Measurements from ENCODE around the gene TRIM58.

The TRIM58 gene, protein sequence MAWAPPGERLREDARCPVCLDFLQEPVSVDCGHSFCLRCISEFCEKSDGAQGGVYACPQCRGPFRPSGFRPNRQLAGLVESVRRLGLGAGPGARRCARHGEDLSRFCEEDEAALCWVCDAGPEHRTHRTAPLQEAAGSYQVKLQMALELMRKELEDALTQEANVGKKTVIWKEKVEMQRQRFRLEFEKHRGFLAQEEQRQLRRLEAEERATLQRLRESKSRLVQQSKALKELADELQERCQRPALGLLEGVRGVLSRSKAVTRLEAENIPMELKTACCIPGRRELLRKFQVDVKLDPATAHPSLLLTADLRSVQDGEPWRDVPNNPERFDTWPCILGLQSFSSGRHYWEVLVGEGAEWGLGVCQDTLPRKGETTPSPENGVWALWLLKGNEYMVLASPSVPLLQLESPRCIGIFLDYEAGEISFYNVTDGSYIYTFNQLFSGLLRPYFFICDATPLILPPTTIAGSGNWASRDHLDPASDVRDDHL
- 0 to 0.76 (median 0.08) reads per million in 4 donors for total RNA-seq

DNA sequence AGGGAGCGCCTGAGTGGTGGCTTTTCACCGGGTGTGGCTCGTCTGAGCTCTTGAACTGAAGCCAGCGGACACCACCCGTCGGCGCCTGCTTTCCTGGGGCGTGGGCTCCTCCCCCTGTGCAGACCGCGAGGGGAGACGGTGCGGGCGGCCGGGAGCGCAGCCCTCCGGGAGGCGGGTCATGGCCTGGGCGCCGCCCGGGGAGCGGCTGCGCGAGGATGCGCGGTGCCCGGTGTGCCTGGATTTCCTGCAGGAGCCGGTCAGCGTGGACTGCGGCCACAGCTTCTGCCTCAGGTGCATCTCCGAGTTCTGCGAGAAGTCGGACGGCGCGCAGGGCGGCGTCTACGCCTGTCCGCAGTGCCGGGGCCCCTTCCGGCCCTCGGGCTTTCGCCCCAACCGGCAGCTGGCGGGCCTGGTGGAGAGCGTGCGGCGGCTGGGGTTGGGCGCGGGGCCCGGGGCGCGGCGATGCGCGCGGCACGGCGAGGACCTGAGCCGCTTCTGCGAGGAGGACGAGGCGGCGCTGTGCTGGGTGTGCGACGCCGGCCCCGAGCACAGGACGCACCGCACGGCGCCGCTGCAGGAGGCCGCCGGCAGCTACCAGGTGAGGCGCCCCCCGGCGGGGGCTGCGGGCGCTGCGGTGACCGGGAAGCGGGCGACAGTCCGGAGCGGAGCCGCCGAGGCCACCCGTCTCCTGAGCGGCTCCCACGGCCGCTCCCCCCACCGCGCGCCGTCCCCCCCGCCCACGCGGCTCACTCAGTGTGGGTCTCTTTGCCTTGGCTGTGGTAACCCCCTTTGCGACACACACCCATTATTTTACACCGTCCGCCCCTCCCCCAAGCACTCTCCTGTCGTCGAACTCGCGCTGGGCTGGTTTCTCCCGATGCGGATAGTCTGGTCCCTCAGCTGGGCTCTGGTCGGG is at the start of gene TRIM58:
Gene TRIM58, plus strand, starts transcription at position 119 of the 916 bp plus-strand sequence. Its CDS starts 60 bp downstream, at position 179.
- DNase-seq: peak in 2 of 5 donors; percentile 1 to 8

DNA sequence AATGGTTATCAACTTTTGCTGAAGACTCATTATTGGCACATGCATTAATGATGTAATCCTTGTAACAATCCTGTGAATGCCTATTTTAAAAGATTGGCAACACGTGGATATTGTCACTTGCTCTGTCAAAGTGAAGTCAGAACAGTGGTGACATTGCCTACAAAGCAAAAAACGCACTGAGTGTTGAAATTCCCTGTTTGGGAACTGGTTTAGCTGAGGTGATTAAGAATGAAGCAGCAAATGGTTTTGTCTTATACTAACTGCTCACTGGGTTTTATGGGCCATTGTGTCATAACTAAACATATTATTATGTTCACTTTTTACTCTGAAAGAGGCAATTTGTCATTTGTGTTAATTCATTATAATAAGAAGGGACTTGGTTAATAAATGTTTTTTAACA is 44.4 kb upstream of the TRIM58 start:
- no peak for DNase-seq

DNA sequence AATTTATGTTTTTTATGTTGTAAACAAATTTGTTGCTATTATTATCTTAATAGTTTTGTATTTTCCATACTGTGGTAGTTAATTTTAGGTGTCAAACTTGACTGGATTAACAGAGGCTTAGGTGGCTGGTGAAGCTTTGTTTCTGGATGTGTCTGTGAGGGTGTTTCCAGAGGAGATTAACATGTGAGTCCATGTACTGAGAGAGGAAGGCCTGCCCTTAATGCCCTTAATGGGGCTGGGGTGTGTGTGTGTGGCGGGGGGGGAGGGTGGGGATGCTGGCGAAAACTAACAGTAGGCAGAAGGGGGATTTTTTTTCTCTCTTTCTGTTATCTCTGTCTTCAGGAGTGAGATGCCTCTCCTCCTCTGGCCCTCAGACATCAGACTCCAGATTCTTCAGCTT is 34.9 kb upstream of the TRIM58 start:
- DNase-seq: no peak

DNA sequence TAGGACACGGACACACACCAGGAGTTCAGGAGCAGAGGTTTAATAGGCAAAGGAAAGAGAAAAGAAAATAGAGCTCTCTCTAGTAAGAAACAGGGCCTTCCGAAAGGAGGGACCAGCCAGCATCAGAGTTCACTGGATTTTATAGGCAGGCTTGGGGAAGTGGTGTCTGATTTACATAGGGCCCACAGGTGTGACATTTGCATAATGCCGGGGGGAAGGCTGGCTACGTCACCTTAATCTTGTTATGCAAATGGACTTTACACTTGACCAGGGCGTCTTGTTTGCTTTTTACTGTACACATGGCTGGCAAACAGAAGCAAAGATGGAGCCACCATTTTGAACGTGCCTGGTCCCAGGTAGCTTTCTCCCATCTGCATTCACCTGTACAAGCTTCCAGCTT is 33.0 kb upstream of the TRIM58 start, which contains the start of gene OR14A16:
Gene OR14A16, minus strand, starts transcription at position 97 of the 400 bp plus-strand sequence. CDS start 8,390 bp downstream, outside the sequence.
- DNase-seq: no peak

DNA sequence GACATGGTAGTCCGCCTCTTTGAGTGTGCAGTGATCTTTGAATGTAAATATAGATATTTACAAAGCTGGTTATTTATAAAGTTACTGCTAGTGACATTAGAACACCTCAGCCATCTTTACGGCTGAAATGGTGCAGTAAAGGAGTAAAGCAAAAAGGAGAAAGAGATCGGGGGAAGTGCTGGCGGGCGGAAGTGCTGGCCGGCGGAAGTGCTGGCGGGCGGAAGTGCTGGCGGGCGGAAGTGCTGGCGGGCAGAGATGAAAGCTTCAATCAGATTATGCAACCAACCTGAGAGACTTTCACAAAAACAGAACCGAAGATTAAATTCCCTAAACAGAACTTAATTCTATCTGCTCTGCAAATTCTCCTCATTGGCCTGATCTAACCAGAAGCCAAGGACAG is 31.6 kb upstream of the TRIM58 start:
- no peak for DNase-seq

DNA sequence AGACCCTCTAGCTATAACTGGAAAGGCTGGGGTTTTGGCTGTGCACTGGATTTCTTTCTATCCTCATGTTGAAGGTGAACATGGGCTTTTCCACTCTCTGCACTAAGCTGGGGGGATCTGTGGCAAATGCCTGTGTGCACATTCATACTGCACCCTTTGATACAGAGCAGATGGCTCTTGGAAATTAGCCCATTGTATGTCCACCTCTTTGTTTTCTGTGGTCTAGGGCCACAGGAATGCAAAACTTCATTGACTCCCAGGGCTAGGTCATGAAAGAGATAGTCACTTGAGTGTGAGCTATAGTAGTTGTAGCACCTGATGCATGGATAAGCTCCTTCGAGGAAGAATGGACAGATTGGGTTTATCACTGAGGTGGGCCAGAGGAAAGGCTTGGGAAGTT is 27.3 kb upstream of the TRIM58 start:
- no peak for DNase-seq

DNA sequence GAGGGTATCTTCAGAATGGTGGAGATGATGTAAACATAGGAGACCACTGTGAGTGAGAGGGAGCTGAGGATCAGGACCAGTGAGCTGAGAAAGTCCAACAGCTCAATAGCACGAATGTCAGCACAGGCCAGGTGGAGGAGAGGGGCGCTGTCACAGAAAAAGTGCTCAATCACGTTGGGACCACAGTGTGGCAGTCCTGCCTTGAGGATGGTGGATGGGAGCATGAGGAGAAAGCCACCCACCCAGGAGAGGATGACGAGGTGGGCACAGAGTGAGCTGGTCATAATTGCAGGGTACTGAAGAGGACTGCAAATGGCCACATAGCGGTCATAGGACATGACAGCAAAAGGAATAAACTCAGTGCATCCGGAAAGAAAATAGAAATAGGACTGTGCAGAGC is 23.4 kb upstream of the TRIM58 start:
- DNase-seq: no peak

DNA sequence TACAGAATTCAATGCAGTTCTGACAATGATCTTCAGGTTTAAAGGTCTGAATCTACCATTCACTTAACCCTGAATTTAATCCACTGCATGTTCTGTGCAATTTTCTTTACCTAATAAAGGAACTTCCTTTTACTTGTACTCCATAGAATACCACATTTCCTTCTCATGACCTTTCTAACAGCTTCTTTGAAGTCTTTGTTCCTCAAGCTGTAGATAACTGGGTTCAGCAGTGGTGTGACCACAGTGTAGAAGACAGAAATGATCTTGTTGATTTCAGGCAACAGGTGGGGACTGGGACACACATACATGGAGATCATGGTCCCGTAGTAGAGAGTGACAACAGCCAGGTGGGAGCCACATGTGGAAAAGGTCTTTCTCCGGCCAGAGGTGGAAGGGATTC is 16.2 kb upstream of the TRIM58 start:
- no peak for DNase-seq

DNA sequence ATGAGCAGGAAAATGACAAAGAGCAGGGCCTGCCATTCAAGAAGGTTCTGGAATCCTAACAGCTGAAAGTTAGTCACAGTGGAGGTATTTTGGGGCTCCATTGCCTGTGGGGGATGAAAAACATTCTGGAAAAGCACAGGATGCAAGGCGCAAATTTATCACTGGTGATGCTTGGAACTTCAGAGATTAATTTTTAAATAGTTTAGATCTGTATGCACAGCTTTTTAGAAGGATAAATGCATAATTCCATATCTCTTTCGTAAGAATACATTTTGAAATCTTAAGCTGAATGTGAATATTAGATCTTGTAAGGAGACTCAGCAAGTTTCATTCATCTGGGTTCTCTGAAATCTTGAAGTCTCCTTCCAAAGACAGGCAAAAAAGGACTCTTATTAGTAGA is 15.2 kb upstream of the TRIM58 start, which contains the start of gene OR11L1:
Gene OR11L1, minus strand, starts transcription at position 101 of the 400 bp plus-strand sequence. Its CDS starts 0 bp downstream, at position 101.
- DNase-seq: no peak

DNA sequence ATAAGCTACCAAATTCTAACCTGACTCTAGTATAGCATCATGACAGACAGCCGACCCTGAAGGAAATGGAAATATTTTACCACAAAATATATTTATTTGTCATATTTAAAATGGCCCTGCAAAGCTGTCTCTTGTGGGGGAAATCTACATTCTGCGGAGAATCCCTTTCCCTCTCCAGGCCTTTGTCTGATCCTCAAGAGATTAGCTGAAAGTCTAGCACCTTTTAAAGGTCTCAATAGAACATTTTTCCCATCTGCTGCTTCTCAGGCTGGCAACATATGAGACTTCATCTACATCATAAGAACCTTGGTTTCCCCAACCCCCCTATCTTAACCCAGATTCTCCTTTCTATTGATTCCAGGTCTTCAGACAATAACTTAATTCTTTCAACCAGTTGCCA is 13.6 kb upstream of the TRIM58 start:
- DNase-seq: no peak

DNA sequence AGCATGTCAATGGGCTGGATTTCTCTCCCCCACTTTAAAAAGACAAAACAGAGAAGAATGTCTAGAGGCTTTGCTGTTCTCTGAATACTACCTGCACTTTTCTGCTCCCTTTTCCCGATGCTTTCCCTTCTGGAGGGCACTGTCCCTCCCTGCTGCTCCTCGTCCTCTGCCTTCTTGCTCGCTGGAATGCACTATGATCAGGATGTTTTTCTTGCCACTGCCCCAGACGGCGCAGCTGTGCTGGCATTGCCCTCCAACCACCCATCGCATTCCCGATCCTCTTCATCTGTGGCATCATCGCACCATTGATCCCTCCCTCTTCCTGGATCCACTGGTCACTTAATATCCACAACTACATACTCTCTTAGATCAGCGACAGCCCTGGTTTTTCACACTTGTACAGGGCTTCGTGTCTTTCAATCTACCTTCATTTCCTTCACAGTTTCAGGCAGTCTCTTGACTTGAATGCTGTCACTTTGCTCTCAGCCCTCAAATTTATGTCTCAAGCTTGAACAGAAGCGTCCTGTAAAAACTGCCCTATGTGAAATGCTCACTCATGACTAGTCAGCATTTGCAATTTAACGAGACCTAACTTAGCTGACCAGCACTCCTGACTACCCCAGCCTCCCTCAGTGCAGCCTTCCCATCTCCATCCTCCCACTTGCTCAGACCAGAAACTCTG is 11.8 kb upstream of the TRIM58 start:
- no peak for DNase-seq

DNA sequence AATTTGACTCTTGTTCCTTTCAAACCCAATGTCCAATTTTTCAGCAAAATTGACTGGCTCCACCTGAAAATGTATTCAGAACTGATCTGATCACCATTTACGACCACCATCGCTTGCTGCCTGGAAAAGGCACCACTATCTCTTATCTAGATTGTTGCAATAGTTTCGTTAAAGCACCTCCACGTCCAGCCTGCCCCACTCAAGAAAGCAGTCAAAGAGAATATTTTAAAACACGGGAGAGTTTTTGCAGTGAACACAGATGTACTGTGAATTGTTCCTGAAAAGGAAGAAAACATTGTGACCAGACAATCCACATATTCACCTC is 11.3 kb upstream of the TRIM58 start:
- DNase-seq: no peak

DNA sequence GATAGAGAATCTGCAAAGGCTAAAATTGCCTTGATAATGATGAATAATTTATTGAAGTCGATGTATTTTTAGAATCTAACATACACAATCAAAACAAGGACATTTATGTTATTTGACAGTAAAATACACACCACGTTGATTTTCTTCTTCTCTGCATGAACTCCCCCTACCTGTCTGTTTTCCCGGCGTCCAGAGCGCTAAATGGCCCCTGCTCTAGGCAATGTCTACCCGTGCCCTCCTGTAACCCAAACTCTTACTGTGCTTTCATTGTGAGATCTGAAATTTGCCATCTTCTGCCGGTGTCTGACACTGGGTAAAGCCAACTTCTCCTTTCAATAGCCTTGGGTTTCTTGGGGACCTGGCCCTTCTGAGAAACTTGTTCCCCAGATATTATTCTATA is 8.6 kb upstream of the TRIM58 start:
- no peak for DNase-seq

DNA sequence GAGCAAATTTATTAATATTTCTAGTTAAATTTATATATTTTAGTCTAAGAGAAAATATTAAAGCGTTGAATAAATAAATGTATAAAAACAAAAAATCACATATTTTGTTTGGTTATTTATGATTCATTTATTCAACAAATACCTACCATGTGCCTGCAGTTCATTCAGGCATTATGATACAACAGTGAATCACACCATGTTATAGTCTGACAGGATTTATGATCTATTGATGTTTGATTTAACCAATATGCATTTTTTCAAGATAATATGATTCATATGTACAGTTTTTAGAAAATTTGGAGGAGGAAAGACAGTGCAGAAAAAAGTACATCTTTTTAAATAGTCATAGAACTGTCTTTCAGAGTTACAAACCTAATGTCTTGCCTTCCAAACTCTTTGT is 7.4 kb upstream of the TRIM58 start:
- no peak for DNase-seq

DNA sequence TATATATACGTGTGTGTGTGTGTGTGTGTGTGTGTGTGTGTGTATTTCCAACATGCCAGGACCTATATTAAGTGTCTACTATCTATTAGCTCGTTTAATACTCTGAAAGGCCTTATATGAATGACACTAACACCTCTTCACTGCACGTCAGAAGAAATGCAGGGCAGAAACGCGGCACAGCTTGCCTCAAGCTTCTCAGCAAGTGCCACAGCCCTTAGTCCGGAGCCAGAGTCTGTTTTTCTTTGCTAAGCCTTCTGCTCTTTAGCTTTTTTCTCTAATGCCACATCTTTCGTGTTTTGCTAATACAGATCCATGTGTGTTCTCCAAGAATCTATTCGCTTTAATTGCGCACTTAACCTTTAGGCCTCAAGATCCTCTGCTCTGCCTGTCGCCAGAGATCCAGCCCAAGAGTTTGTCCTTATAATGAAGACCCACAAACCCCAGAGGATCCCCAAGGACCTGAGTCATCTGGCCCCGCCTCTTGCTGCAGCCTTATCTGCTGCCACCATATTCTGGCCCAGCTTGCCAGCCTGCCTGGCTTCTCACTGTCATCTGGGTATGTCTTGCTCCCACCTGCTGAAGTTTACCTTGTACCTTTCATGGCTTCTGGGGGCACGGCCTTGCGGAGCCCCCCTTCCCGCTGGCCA is 2.0 kb upstream of the TRIM58 start:
- no peak for DNase-seq

DNA sequence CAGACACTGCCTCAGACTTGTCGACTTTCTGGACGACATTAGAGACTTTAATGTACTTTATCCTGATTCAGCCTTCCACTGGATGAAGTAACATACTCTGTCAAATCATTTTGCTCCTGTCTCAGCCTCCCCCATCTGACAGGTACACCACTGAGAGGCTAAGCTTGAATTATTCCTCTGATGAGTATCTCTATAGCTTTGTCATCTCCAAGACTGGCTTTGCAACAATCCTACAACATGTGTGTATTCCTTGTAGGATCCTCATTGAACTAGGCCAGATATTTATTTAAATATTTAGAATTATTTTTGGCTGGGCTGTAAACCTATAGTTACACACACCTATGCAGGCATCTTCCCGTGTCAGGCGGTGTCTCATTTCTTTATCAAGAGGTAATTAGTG is 1.1 kb upstream of the TRIM58 start:
- no peak for DNase-seq

DNA sequence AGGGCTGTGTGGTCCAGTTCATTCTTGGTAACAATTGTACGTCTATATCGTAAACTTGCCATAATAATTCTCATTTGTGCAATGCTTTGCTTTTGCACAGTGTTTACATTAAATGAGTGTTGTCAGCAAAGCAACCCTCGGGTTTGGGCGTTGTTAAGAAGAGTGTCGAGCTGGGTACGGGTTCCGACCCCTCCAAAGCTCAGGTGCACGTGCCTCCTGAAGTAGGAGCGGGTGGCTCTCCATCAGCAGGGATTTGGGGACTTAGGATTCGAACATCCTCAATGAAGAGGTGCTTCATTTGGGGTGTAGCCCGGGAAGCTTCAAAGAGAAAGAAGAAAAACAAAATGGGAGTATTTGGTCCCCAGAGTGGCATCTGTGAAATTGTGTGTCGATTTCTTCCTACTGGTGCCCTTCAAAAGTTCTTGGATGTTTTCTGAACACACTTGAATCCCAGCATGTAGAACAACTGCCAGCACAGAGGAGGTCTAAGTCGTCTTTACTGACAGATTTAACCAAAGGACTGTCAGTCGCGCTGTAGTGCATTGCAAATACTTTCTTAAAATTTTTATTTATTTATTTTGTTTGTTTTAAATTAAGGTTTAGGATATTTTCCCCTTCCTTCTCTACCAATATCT is 1.1 kb downstream of the TRIM58 start:
- no peak for DNase-seq

DNA sequence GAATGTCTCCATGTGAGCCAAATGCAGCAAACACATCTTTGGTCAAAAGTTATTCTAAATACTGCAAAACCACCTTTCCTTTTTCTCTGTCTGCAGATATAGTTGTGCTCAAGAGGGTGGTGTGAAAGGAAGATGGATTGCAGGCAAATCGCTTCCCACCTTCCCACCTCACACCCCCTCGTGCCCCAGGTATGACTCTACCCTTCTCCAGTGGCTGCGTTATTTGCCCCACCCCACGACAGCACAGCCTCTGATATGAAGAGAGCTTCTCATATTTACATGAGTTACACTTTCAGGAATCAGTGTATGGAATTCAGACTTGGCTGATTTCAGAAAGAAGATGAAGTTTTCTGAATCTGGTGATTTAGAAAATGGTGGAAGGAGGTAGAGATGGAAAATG is 5.8 kb downstream of the TRIM58 start:
- no peak for DNase-seq

DNA sequence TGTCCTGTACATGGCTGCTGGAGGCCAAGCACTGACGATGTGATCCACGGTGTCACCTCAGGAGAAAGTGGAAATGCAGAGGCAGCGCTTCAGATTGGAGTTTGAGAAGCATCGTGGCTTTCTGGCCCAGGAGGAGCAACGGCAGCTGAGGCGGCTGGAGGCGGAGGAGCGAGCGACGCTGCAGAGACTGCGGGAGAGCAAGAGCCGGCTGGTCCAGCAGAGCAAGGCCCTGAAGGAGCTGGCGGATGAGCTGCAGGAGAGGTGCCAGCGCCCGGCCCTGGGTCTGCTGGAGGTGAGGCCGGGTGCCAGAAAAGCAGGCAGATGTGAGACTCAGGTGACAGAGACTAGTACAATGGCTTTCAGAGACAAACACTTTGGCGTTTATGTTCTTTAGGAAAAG is 7.7 kb downstream of the TRIM58 start:
- no peak for DNase-seq

DNA sequence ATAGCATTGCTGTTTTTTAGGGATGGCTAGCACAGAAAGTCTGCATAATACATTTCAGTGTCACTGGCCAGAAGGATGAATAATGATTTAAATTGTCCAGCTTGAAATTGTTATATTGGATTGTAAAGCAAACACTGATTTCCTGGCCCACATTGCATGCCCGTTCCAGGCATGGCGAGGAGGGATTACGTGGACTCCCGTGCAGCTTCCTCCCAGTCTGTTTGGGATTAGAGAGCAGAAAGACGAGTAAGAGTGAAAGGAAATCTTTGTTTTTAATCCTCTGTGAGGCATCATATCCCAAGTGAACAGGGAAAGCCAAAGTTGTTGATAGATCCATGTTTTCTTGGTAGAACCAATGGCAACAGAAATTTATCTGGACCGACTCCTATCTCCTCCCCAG is 8.4 kb downstream of the TRIM58 start:
- no peak for DNase-seq

DNA sequence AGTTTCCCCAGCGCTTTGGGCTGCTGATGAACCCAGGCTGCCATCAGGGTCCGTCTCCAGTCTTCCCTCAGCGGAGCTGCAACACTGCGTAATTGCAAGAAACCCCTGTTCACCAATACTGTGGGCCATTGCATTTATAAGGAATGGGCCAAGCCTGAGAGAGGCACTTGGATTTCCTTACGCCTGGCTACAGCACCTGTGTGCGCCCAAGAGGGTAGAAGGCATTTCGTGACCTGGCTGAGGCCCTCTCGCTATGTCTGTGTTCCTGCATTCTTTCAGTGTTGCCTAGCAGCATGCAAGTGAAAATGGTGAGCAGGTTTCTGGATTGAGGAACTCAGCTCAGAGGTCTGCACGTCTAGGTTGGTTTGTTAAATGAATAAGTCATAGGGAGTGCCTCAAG is 26.4 kb downstream of the TRIM58 start:
- no peak for DNase-seq
